HG03575 (cell line): ENCODE data around the gene LRP5.
"Not testable (repeated sequence)": the region's sequence is repeated elsewhere in the genome, so short reads cannot be mapped to it uniquely, and the experiment has no call there.

ENCODE experiments used
- ATAC-seq: cut with Tn5 transposase; IDR thresholded peaks from one replicate; pipeline ENCODE4 v1.9.1; 2021; ENCODE audit not compliant: unreplicated experiment, insufficient number of reproducible peaks, low FRiP score; ENCODE audit errors: extremely low read depth

The LRP5 gene

DNA sequence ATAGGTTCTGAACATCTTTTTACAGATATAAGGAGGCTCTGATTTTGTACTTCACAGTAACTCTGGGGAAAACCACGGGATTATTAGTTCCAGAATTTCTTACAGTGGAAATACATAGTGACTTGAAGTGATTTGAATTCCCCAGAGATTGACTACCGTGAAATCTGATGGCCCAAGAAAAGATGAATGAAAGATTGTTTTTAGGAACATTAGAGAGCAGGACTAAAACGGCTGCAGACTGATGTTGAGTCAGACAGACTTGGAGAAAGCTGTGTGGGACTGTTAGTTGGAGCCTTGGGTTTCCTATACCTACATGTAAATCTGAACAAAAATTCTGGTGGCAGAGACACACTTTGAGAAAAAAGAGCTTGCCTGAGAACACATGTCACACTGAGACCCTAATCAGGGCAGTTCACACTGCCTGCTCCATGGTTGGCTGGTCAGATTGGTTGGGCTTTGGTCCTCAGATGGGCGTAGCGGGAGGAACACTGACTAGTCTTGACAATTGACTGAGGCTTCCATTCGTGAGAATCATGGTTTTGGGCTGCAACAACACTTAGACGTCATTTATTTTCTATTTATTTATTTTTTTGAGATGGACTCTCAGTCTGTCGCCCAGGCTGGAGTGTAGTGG lies 154.9 kb downstream of the LRP5 start:
- no peak for ATAC-seq

DNA sequence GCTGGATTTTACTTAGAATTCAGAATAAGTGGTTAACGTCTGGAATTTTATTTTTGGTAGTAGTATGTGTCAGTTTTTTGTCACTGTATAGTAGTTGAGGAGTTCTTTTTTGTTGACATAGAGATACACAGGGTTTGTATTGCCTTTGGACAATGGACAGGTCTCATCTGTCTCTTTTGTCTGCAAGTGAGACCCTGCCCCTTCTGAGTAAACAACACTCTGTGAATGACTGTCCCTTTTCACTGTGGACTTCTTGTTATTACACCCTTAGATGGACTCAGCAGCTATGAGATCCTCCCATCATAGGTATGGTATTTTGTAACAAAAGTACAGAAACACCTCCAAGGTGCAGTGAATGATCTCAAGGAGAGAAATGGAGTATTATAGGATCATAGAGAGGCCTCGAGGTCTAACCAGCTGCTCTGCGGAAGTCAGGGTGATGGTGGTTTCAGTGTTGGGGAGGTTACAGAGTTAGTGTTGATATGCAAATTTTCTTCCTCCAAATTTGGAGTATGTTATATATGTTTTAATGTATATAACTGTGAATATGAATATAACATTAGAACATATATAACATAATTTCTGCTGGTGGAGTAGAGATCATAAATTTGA lies 155.9 kb downstream of the LRP5 start:
- no peak for ATAC-seq

DNA sequence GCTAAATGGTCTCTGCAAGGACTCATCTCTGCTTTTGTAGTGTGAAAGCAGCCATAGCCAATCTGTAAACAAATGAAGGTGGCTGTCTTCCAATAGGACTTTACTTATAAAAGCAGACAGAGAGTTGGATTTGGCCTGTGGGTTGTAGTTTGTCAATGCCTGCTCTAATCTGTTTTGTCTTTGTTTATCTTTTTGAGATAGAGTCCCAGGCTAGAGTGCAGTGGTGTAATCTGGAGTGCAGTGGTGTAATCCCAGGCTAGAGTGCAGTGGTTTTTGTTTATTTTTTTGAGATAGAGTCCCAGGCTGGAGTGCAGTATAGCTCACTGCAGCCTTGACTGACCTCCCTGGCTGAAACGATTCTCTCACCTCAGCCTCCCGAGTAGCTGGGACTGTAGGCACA lies 156.7 kb downstream of the LRP5 start:
- no peak for ATAC-seq

DNA sequence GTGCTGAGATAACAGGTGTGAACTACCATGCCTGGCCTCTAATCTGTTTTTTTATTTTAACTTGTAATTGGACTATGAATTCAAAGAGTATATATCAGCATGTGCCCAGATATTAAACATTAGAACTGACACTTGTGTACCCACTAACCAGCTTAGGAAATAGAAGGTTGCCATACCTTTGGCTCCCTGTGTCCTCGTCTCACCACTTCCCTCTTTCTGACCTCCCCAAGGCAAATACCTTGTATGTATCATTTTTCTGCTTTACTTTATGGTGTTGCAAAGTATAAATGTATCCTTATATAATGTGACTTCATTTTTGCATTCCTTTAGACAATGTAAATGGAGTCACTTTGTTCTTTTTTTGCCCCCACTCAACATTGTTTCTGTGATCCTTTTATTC lies 157.3 kb downstream of the LRP5 start:
- ATAC-seq = no peak

DNA sequence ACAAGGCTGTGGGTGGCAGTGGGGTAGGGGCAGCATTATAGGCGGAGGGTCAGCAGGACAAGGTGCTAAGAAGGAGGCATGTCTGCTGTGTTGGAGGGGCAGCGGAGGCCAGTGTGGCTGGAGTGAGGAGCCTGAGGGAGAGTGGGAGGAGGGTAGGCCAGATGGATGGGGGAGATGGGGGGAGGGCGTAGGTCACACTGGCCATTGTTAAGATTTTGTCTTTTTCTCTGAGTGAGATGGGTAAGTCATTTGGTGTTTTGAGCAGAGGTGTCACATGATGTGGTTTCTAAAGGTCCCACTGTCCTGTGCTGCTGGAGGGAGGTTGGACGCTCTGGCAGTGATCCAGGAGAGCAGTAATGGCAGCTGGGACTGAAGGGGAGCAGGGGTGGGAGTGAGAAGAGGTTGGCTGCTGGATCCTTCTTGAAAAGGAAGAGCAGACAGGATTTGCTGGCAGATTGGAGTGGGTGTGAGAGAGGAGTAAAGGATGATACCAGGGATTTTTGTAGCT lies 158.0 kb downstream of the LRP5 start:
- ATAC-seq = no peak

DNA sequence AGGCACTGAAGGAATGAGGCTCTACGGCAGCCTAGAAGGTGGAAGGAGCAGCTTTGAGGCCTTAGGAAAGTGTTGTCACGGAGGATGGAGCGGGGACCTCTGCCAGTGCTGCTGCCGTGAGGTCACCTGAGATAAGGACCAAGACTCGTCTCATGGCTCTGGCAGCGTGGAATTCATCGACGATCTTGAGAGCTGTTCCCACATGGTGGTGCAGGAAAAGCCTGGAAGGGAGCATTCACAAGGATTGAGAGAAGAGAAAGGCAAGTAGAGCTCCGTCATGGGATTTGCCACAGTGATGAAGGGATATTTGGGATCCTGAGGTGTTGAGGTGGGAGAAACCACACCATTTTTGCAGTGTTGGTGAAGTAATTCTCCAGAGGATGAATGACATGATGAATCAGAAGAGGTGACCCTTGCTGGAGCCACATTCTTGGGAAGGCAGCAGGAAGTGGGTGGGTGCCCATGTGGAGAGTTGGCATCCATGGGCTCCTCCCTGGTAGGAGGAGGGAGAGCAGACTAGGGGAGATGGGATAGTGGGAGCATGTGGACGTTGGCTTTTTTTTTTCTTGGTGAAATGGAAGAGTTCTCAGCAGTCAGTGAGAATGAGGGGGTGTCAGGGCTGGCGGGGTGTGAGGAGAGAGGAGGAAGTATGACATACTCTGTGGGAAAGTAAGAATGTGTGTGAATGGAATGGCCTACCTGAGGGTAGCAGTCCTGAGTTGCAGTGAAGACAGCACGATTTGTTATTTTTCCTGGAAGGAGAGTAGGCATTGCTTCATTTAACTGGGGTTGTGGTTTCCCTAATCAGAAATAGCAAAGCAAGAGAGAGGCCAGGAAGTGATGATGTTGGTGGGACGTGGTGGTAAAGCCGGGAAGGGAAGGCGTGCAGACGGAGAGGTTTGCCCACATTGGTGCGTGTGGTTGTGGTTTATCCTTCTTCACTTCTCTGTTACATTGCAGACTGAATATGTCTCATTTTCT lies 159.3 kb downstream of the LRP5 start:
- ATAC-seq = no peak

DNA sequence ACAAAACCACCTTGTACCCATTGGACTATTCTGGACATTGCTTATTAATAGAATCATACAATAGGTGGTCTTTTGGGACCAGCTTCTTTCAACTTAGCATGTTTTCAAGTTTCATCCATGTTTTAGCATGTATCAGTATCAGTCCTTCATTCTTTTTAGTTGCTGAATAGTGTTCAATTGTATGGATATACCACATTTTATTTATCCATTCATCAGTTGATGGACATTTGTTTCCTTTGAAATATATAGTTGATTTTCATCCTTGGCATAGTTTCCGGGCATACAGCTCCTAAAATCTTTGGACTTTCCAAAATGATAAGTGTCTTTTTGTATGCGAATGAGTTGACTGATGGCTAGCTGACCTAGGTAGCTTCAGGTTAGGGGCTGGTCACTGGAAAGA lies 160.4 kb downstream of the LRP5 start:
- no peak for ATAC-seq

DNA sequence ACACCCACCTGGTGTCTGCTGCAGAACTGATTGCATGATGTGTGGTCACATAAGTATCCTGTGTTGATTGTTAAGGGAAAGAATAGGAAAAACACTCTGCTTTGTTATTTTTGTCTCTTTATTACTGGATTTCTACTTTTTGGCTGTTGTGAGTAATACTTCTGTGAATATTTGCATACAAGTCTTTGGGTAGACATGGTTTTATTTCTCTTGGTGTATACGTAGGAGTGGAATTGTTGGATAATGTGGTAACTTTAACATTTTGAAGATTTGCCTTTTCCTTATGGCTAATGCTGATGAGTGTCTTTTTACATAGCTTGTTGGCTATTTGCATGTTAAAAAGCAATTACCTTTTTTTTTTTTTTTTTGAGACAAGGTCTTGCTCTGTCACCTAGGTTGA lies 161.3 kb downstream of the LRP5 start:
- no peak for ATAC-seq

DNA sequence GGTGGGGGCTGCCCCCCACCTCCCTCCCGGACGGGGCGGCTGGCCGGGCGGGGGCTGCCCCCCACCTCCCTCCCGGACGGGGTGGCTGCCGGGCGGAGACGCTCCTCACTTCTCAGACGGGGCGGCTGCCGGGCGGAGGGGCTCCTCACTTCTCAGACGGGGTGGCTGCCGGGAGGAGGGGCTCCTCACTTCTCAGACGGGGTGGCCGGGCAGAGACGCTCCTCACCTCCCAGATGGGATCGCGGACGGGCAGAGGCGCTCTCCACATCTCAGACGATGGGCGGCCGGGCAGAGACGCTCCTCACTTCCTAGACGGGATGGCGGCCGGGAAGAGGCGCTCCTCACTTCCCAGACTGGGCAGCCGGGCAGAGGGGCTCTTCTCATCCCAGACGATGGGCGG lies 163.2 kb downstream of the LRP5 start:
- ATAC-seq = not testable (repeated sequence)

DNA sequence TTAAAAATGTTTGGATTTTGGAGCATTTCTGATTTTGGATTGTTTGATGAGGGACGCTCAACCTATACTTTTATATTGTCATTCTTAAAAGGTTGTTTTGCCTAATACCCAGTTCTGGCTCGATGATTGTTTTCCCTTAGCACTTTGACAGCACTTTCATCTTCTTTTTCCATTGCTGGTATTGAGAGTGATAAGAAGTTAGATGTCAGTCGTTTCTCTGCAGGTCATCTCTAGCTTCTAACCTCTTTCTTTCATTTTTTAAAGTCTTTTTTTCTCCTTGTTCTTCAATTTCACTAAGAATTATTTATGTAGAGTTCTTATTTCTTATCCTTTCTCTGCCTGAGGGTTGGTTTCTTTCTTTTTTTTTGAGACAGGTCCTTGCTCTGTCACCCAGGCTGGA lies 167.0 kb downstream of the LRP5 start:
- ATAC-seq = no peak

DNA sequence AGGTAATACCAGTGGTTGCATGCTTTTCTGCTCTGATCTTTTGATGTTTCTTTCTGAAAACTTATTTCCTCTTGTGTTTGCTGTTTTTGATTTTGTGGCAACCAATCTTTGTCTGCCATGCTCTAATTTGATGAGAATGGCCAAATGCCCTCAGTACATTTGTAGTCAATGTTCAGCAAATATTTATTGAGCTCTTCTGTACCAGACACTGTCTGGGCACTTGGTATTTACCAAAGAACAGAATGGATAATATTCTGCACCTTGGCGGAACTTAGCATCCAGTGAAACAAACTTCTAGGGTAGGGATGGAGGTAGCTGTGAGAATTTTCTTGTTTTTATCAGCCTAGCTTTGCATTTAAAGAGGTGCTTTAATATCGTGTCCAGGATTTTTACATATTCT lies 167.8 kb downstream of the LRP5 start:
- no peak for ATAC-seq

DNA sequence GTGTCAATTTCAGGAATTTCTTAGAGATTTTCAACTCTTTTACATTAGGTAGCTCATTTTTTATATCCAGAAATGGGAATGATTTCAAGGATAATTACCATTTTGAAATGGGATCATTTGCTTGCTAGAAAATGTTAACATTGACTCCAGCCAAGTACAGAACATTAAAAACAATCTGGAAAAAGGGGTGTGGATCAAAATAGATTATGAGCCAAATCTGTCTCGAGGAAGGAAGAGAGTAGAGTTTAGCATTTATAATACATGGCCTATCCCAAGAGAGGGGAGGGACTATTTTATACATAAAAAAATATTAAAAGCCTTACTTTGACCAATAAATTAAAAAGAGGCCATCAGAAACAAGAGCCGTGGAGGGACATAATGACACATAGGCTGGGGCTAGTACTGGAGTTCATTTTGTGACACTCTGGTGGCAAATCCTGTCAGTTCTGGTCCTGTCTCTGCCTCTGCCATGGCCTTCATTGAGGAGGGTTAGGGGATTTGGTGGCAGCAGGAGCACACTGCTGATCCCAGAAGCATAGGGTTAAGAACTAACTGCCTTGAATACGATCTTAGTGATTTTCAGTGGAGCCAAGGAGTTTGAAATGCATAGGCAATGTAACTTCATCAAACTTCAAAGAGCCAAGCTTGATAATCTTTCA lies 168.6 kb downstream of the LRP5 start:
- no peak for ATAC-seq

DNA sequence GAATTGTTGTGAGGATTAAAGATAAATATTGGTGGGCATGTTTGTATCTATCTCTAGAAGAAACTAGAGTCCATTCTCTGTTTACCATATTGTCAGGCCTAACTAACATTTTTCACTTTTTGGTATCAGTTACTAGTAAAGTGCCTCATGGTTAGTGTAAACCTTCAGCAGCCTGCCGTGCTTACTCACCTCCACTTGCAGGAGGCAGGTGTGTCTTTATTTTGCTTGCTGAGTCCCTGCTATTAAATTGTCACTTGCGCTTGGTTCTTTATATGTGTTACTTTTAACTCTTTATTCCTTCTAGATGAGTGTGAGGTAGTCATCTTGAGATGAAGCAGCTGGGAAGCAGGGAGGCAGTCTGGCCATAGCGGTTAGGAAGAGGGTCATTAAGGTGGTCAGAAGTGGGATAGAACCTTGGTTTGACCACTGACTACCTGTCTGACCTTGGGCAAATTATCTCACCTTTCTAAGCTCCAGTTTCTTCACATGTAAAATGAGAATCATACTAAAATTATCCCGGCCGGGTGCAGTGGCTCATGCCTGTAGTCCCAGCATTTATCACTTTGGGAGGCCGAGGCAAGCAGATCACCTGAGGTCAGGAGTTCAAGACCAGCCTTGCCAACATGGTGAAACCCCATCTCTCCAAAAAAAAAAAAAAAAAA lies 169.3 kb downstream of the LRP5 start:
- ATAC-seq = no peak

DNA sequence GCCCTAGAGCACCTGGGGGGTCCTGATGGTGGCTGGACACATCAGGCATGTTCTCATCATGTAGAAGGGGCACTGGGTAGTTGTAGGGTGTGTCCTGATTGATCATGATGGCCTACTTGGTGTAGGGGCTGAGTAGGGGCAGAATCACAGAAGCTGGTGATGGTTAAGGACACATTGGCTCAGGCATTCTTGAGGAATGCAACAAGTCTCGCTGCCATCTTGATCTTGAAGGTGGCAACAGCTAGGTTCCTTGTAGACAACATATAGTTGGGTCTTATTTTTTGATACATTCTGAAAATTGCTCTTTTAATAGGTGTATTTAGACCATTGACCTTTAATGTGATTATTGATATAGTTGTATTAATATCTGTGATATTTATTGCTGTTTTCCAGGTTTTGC lies 176.2 kb downstream of the LRP5 start:
- no peak for ATAC-seq

DNA sequence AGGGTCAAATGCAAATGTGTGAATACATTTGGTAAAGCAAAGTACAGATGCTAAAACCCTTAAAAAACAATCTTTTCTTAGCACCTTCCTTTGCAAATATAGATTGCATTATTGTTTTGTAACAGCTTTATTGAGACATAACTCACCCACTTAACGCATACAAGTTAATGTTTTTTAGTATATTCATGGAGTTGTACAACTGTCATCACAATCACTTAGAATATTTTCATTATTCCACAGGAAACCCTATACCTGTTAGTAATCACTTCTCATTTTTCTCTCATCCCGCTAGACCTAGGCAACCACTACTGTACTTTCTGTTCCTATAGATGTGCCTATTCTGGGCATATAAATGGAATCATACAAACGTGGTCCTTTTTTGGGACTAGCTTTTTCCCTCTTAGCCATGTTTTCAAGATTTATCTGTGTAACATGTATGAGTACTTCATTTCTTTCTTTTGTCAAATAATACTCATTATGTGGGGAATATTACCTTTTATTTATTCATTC lies 182.9 kb downstream of the LRP5 start:
- ATAC-seq = no peak

DNA sequence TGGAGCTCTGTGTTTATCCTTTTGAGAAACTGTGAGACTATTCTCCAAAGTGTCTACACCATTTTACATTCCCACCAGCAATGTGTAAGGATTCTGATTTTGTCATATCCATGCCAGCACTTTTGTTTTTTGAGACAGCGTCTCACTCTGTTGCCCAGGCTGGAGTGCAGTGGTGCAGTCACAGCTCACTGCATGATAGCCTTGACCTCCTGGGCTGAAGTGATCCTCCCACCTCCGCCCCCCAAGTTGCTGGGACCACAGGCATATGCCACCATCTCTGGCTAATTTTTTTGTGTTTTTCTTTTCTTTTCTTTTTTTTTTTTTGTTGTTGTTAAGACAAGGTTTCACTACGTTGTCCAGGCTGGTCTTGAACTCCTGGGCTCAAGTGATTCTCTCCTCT lies 183.5 kb downstream of the LRP5 start:
- ATAC-seq = no peak

DNA sequence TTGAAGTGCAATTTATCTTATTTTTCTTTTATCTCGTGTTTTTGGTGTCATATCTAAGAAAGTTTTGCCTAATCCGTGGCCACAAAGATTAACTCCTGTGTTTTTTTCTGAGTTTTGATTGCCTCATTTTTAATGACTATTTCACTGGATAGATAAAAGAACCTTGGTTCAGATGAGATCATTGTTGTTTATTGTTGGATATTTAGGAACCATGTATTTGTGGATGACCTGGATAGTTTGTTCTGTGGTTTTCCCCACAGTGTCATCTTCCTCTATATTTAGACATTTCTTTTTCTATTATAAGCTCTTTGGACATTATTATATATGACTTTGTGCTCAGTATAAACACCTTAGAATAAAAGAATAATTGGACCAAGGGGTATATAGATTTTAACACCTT lies 185.4 kb downstream of the LRP5 start:
- no peak for ATAC-seq

DNA sequence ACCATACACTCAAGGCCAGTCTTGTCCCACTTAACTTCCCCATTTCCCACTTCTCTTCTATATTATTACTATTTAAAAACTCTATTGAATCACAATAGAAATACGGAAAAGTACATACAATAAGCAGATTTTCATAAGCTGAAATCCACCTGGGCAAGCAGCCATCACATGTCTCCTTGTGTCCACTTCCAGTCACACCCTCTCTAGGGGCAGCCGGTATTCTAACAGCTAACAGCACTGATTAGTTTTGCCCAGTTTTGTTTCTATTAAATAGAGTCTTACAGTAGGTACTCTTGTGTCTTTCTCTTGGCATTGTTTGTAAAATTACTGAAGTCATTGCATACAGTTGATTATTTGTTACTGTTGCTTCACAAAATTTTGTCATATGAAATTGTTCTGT lies 185.9 kb downstream of the LRP5 start:
- no peak for ATAC-seq
